DMS79 (cell line): ENCODE results near the gene GSC2.

ENCODE experiments used
- DNase-seq: peaks from one replicate; lab custom pipeline; 2025; lab: John Stamatoyannopoulos, UW

The GSC2 gene, protein sequence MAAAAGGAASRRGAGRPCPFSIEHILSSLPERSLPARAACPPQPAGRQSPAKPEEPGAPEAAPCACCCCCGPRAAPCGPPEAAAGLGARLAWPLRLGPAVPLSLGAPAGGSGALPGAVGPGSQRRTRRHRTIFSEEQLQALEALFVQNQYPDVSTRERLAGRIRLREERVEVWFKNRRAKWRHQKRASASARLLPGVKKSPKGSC

DNA sequence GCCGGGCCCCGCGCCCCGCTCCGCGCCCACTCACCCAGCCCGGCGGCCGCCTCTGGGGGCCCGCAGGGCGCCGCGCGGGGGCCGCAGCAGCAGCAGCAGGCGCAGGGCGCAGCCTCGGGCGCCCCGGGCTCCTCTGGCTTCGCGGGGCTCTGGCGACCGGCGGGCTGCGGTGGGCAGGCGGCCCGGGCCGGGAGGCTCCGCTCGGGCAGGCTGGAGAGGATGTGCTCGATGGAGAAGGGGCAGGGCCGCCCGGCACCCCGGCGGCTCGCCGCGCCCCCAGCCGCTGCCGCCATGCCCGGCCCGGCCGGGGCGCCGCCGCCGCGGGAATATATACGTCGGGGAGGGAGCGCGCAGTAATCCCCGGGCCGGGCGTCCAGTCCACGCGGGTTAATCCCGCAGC, at the start of gene GSC2:
Gene GSC2 (minus strand): TSS at position 302 of the 400 bp plus-strand sequence. CDS start 9 bp downstream, at position 293.
- no peak for DNase-seq

GRCh38 chr22:19199479-19199878, 49.4 kb upstream of the GSC2 start:
- DNase-seq: no peak

GRCh38 chr22:19197997-19198865, 48.1 kb upstream of the GSC2 start:
- no peak for DNase-seq

DNA sequence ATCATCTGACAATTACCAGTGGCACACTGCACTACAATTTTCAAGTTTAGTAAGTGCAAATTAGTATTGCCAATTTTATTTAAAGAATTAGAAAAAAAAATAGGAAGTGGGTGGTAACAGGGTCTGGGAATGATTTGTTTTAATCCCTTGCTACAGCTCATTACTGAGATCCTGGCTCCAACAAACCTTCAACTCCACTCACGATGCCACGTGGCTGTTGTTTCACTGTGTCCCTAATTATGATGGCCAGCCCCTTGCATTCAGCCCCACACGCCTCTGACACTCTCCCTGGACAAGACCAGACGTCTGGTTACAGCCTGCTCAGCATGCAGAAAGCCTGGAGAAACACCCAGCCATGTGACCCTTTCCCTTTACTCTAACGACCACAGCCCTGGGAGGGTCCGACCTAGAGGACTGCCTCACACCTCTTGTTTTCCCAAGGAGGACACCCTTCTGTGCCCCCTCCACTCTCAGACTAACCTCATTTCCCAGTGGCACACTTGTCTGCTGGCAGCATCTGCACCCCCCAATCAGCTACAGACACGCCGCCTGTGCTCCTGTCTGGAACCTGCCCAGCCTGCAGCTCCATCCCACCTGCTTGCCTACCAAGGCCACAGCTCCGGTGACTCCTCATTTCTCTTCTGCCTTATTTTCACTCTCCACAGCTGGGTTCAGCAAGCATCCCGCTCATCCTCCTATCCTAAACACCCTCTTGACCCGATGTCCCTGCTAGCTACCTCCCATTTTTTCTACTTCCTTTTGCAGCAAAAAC, 46.9 kb upstream of the GSC2 start:
- no peak for DNase-seq

GRCh38 chr22:19195796-19196731, 46.0 kb upstream of the GSC2 start:
- DNase-seq: no peak

DNA sequence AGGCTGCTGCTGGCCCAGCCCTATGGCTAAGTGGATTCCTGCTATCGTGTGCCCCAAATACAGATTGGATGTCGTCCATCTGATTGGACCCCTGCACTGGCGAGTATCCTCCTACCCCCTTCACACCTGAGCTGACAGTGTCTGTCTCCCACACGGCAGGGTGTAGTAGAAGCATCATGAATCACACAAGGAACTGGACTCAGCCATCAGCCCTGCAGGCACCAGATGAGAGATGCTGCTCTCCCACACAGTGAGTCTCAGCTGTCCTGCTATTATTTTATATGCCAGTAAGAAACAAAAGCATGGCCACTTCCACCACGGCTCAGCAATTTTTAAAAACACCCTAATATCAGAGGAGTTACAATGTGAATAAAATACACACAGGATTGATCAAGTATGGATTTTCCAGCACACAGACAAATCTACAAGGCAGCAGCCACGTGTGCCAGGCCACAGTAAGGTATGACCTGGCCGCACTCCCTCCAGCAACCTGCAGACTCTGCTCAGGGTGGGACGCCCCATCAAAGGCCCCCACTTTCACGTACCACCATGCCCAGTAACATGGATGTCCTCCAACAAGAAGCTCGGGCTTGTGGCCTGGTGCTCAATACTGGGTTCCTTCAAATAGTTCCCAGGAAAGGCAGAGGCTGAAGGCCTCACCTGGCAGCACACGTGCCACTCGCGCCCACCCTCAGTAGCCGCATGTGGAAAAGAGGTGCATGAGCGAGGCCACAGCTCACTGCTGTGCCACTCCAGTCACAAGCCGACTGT, 44.9 kb upstream of the GSC2 start:
- no peak for DNase-seq

DNA sequence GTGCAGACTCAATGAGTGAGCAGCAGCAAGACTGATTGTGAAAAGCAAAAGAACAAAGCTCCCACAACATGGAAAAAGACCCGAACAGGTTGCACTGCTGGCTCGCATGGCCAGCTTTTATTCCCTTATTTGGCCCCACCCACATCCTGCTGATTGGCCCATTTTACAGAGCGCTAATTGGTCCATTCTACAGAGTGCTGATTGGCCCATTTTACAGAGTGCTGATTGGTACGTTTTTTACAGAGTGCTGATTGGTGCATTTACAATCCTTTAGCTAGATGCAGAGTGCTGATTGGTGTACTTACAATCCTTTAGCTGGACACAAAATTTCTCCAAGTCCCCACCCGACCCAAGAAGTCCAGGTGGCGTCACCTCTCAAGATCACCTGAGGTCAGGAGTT, 43.8 kb upstream of the GSC2 start:
- no peak for DNase-seq

GRCh38 chr22:19187716-19188563, 37.8 kb upstream of the GSC2 start:
- DNase-seq: no peak

DNA sequence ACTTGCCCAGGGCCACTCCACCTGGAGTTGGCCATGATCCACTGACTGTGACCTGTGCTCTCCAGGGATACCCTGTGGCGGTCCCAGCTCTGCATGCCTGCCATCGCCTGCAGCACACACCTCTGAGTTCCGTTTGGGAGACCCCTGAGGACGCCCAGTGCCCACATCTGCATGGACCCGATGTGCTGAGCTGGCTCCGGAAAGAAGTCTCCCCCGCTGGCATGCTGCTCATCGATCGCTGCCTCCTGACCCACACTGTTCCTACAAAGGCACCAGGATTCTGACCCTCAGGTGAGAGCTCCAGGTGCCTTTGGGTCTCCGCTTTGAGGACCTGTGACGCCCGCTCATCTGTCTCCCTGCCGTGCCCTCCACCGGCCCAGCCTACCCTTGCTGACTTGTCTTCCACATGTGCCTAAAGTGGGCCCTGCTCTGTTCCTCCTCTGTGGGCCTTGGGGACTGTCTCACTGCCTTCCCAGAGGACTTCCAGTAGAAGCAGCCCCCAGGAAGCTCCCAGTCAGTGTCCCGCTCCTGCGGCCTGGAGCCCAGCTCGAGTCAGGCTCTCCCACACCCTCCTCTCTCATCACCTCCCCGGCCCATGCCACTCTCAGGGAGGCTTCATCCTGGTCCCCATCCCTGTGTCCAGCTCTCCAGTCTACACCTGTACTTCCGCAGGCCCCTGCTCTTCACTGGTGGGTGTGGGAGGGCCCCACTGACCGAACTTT, 34.3 kb upstream of the GSC2 start:
- no peak for DNase-seq

DNA sequence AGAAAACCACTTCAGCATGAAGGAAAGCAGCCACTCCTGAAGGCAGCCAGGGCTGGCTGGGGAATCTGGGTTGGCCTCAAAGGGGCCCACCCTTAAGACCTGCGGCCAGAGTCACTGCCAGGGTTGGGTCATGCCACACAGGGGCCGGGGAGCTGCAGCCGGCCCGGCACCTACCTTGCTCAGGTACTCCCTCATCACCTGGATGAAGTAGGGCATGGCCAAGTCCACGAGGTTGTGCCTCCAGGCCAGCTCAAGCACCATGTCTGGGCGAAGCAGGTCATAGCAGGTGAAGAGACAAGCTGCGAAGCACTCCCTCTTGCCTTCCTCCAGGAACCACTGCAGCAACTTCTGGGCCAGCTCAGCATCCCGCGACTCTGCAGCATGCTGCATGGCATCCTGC, 33.1 kb upstream of the GSC2 start:
- no peak for DNase-seq

DNA sequence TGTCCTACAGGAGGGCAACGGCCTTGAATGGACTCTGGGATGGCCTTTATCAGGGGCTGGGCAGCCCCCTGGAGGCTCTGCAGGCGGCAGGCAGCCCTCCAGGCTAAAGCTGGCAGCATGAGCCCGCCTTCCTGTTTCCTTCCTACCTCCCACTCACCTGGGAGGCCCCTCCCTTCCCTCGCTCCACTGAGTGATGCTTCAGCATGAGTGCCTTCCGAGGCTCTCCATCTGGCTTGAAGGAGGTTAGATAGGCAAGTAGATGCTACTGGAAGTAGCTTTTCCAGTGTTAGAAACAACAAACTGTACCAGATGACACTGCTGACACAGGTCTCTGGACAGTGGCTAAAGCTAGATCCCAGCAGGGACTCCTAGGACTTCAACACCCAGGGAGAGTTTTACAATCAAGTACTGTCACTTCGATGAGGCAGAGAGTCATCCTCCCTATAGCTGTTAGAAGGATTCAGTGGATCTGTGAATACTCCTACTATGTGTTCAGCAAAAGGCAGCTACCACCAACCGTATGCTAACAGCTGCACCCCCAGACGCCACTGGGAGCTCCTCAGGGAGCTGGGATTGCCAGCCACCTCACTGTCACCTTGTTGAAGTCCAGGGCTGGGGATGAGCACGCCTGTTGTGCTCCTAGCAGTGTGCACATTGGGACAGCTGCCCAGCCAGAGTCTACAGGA, 32.5 kb upstream of the GSC2 start:
- no peak for DNase-seq

- no peak for DNase-seq
Measured at GRCh38 chr22:19181786-19182471, 31.8 kb upstream of the GSC2 start.

- DNase-seq: no peak
Measured at GRCh38 chr22:19180740-19181410, 30.8 kb upstream of the GSC2 start.

GRCh38 chr22:19180234-19180633, 30.1 kb upstream of the GSC2 start:
- no peak for DNase-seq

DNA sequence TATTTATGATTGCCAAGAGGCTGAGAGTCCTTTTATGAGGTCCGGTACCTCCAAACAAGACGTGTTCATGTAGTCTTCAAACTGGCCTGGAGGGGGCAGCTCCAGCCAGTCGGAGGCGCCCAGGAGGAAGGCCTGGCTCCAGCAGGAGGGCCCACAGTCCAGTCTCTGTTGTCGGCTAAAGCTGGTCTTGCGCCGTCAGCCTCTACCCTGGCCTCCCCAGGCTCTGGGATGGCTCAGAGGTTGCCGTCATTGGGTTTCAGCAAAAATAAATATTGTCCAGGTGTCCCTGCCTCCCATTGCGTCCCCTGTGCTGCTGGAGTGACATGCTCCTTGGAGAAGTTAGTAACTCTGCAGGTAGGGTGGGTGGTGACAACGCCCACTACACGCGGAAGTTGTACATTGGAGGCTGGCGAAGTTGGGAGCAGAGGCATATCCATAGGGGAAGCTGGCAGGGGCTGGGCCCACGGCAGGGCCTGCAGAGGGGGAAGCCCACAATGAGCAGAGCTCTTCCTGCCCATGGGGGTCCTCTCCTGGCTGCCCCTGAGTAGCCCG, 29.5 kb upstream of the GSC2 start:
- no peak for DNase-seq

DNA sequence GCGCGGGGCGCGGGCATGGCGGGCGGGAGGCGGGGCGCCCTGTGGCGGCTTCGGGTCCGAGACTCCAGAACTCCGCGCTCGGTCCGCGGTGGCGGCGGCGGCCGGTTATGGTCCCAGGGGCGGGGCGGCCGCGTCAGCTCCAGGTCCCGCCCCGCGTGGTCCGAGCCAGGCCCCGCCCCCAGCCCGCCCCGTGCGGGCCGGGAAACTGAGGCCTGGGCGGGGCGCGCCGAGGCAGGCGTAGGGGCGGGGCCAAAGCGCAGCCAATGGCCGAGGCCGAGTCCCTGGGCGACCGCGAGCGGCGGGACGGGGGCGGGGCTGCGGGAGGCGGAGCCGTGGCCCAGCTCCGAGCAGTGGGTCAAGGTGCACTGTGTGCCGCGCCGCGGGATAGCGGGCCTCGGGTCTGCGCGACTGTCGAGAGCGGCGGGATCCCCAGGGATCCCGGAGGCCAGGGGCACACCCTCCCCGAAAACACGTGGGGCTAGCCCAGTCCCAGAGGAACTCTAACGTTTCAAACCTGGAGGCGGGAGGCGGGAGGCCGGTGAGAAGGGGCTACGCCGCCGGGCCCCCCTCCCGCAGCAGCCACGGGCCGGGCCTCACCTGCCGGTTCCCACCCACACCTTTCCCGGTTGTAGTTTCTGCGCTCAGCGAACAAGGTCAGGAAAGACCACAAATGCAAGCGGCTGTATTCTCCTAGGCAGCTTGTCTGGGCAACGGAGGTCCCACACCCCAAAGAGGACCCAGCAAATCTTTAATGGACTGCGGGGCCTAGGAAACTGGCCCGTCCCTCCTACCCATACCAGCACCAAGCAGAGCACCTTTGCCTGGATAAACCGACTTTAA, 28.8 kb upstream of the GSC2 start, which contains the start of gene SLC25A1:
Gene SLC25A1 (minus strand): TSS at position 80 of the 840 bp plus-strand sequence. CDS start 63 bp downstream, at position 17.
- peak; percentile 15 for DNase-seq
